GM12892 (cell line): ENCODE results near the gene DGLUCY.

Experiments
- POLR2A ChIP-seq: IDR thresholded peaks from 2 replicates; pipeline ENCODE4 v1.6.1; 2011; ENCODE audit warnings: low read depth, low read length, control low read depth
- POLR2AphosphoS5 ChIP-seq: IDR thresholded peaks from 2 replicates; pipeline ENCODE4 v1.6.1; 2011; ENCODE audit warnings: low read depth, low read length, control low read depth
- TAF1 ChIP-seq: IDR thresholded peaks from 2 replicates; pipeline ENCODE4 v1.6.1; 2011; ENCODE audit warnings: low read depth, mild to moderate bottlenecking, control low read depth, low read length, borderline replicate concordance

DNA sequence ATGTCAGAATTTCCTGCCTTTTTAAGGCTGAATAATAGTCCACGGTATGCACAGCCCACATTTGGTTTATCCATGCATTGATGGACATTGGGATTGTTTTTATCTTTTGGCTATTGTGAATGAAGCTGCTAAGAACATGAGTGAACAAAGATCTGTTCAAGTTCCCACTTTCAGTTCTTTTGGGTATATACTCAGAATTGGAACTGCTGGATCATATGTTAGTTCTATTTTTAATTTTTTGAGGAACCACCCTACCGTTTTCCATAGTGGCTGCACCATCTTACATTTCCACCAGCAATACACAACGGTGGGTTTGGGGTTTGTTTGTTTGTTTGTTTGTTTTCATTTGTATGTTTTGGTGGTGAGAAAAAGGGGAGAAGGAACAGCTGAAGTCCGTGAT lies 124.2 kb downstream of the DGLUCY start:
- TF ChIP-seq POLR2A (no peak), POLR2AphosphoS5 (no peak), TAF1 (no peak)
